HG02884 (cell line): ENCODE measurements around the gene CTNNA3.

Experiments used
- ATAC-seq: cut with Tn5 transposase; IDR thresholded peaks from one replicate; pipeline ENCODE4 v1.9.1; 2021; ENCODE audit warnings: mild to moderate bottlenecking, moderate library complexity; ENCODE audit not compliant: unreplicated experiment

CTNNA3 gene

GRCh38 chr10:66782144-66782543 is 913.9 kb downstream of the CTNNA3 start:
- ATAC-seq: no peak

GRCh38 chr10:66780796-66781195 is 915.2 kb downstream of the CTNNA3 start:
- ATAC-seq: no peak

GRCh38 chr10:66778351-66778750 is 917.6 kb downstream of the CTNNA3 start:
- no peak for ATAC-seq

- no peak for ATAC-seq
Observed at GRCh38 chr10:66777665-66778064, 918.3 kb downstream of the CTNNA3 start.

- ATAC-seq: no peak
Observed at GRCh38 chr10:66773472-66773817, 922.5 kb downstream of the CTNNA3 start.

GRCh38 chr10:66772548-66773471 is 923.2 kb downstream of the CTNNA3 start:
- ATAC-seq: no peak

- ATAC-seq: no peak
Observed at GRCh38 chr10:66767707-66768106, 928.3 kb downstream of the CTNNA3 start.

- ATAC-seq: no peak
Observed at GRCh38 chr10:66762218-66762729, 933.7 kb downstream of the CTNNA3 start.

GRCh38 chr10:66760941-66761340 is 935.1 kb downstream of the CTNNA3 start:
- ATAC-seq: no peak

- ATAC-seq: no peak
Observed at GRCh38 chr10:66755474-66755873, 940.5 kb downstream of the CTNNA3 start.

GRCh38 chr10:66752714-66753113 is 943.3 kb downstream of the CTNNA3 start:
- ATAC-seq: no peak

GRCh38 chr10:66748217-66748616 is 947.8 kb downstream of the CTNNA3 start:
- ATAC-seq: no peak

- no peak for ATAC-seq
Observed at GRCh38 chr10:66747451-66747850, 948.5 kb downstream of the CTNNA3 start.

- ATAC-seq: no peak
Observed at GRCh38 chr10:66746711-66747110, 949.3 kb downstream of the CTNNA3 start.

- no peak for ATAC-seq
Observed at GRCh38 chr10:66746246-66746645, 949.7 kb downstream of the CTNNA3 start.

- no peak for ATAC-seq
Observed at GRCh38 chr10:66744915-66745314, 951.1 kb downstream of the CTNNA3 start.

GRCh38 chr10:66737241-66737640 is 958.8 kb downstream of the CTNNA3 start:
- no peak for ATAC-seq

- ATAC-seq: no peak
Observed at GRCh38 chr10:66723608-66724400, 972.2 kb downstream of the CTNNA3 start.

- no peak for ATAC-seq
Observed at GRCh38 chr10:66719483-66719882, 976.5 kb downstream of the CTNNA3 start.

- ATAC-seq: no peak
Observed at GRCh38 chr10:66717231-66717981, 978.6 kb downstream of the CTNNA3 start.

GRCh38 chr10:66714741-66715140 is 981.3 kb downstream of the CTNNA3 start:
- ATAC-seq: no peak
